Left ventricle myocardium inferior (tissue), 1 donor: ENCODE measurements around the gene LEO1. TPM values are rescaled to one million over a fixed set of nuclear protein-coding genes. Genes with fewer than 3 reads are reported as not detected.

Experiments used
- DNase-seq: peaks from one replicate; pipeline ENCODE4 v3.0.0-alpha.2; 2020
- H3K27ac ChIP-seq: fragments of 200-600 bp; replicated peaks from 2 replicates; pipeline ENCODE4 v1.8.0; 2021
- H3K27me3 ChIP-seq: fragments of 200-600 bp; 2 replicates; pipeline ENCODE4 v1.8.0; 2021; ENCODE audit warnings: low read depth
- H3K36me3 ChIP-seq: fragments of 200-600 bp; 2 replicates; pipeline ENCODE4 v1.8.0; 2021
- H3K4me1 ChIP-seq: fragments of 200-600 bp; 2 replicates; pipeline ENCODE4 v1.8.0; 2021
- H3K4me3 ChIP-seq: fragments of 200-600 bp; 2 replicates; pipeline ENCODE4 v1.8.0; 2021; ENCODE audit warnings: mild to moderate bottlenecking, moderate library complexity
- H3K9me3 ChIP-seq: fragments of 200-600 bp; replicated peaks from 2 replicates; pipeline ENCODE4 v1.8.0; 2021
- intact Hi-C: fragments of 100-400 bp; cut with micrococcal nuclease; formaldehyde crosslinking; loops from one replicate; pipeline ENCODE4 v1.11.0; 2022
- total RNA-seq: library from RNA; stranded (reverse); fragmentation: NEBNext Ultra II Directional; extraction: Animal tissue kit (Norgen Biotek cat#: 25700); gene quantifications from one replicate; pipeline ENCODE4 v1.2.1, GENCODE V29; 2021
- TF ChIP-seq, protein P1 (sequence below): fragments of 200-600 bp; IDR thresholded peaks from 2 replicates; pipeline ENCODE4 v1.8.0; 2021; ENCODE audit warnings: antibody characterized with exemption, mild to moderate bottlenecking, borderline replicate concordance
- donor health status: DM: no; HTN: yes; CAD: no; lungs with severe emphysema.

The LEO1 gene
- total RNA-seq, 1 donor from 2014 or later: 9.7 TPM

DNA sequence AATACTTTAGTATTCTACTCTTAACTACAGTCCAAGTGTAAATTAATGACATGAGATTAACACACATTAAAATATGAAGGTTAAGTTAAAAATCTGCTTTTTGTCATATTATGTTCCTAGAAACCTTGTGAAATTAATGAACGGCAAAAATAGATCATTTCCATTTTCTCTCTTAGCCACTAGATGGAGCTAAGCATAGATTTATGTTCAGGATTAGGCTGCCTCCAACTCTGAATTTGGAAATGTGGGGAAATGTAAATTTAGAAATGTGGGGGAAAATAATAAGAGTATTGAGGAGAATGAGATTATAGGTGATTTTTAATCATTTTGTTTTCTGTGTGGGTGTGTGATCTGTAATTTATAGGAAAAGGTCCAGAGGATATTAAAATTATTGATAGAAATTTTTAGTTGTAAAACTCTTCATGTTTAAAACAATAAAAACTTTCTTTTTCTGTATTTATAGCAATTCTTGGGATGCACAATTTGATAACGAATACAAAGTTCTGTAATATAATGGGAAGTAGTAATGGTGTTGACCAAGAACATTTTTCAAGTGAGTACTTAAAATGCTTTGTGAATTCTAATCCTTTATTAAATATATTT lies 82.9 kb downstream of the LEO1 start:
- Histone ChIP-seq H3K36me3 (peaks cover 14% of the 10 kb centered on the region), H3K27ac (no peak overlapping the region)

More for the DNA sequence above, 82.9 kb downstream of the LEO1 start:
- intact Hi-C loops: no loop called here
- Histone ChIP-seq H3K4me3 (no peak overlapping the region), H3K9me3 (no peaks in the 10 kb centered on the region), H3K4me1 (peaks cover 21% of the 10 kb centered on the region), H3K27me3 (no peaks in the 10 kb centered on the region)
- TF ChIP-seq, protein P1, sequence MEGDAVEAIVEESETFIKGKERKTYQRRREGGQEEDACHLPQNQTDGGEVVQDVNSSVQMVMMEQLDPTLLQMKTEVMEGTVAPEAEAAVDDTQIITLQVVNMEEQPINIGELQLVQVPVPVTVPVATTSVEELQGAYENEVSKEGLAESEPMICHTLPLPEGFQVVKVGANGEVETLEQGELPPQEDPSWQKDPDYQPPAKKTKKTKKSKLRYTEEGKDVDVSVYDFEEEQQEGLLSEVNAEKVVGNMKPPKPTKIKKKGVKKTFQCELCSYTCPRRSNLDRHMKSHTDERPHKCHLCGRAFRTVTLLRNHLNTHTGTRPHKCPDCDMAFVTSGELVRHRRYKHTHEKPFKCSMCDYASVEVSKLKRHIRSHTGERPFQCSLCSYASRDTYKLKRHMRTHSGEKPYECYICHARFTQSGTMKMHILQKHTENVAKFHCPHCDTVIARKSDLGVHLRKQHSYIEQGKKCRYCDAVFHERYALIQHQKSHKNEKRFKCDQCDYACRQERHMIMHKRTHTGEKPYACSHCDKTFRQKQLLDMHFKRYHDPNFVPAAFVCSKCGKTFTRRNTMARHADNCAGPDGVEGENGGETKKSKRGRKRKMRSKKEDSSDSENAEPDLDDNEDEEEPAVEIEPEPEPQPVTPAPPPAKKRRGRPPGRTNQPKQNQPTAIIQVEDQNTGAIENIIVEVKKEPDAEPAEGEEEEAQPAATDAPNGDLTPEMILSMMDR: peak; percentile 82
- no peak for DNase-seq

Other genes with a start within 250 kb of the LEO1 start
- 4.2 TPM for gene LYSMD2, start 234.1 kb downstream of the LEO1 start, total RNA-seq
- gene TMOD2, start 220.2 kb downstream of the LEO1 start, total RNA-seq: 5.1 TPM
- gene TMOD3, start 142.1 kb downstream of the LEO1 start, total RNA-seq: 30.9 TPM
- 19.2 TPM for gene MAPK6, start 47.4 kb upstream of the LEO1 start, total RNA-seq
- gene BCL2L10, start 141.0 kb upstream of the LEO1 start, total RNA-seq: not detected
- gene GNB5, start 219.6 kb upstream of the LEO1 start, total RNA-seq: 10.5 TPM